Activated naive CD4-positive, alpha-beta T cell treated with Interleukin-2 at 50 U/mL for 16 hours (primary cell): ENCODE results near the gene RLN1.
"Not testable (repeated sequence)": the region's sequence is repeated elsewhere in the genome, so short reads cannot be mapped to it uniquely, and the experiment has no call there.

Experiments used
- DNase-seq: peaks from one replicate; pipeline ENCODE4 v3.0.0-alpha.2; 2020

Gene RLN1

DNA sequence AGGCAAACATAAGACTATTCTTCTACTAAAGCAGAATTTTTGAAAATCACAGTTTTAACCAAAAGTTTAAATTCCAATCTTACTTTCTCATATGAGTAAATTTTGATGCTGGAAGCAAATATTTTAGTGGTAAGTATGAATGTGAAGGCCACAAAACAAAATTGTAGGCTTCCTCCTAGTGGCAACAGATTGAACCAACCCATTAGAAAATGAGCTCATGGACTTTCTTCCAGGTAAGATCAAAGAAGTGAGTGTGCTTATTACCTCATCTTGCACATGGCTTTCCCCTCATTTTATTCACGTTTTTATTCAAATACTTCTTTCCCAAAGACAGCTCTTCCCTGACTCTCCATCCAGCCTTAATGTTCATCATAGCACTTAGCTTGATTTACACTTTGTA, 18.6 kb downstream of the RLN1 start:
- DNase-seq, result no peak

DNA sequence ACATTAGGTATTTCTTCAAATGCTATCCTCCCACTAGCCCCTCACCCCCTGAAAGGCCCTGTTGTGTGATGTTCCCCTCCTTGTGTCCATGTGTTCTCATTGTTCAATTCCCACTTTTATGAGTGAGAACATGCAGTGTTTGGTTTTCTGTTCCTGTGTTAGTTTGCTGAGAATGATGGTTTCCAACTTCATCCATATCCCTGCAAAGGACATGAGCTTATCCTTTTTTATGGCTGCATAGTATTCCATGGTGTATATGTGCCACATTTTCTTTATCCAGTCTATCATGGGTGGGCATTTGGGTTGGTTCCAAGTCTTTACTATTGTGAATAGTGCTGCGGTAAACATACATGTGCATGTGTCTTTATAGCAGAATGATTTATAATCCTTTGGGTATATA, 23.3 kb downstream of the RLN1 start:
- DNase-seq, result not testable (repeated sequence)

DNA sequence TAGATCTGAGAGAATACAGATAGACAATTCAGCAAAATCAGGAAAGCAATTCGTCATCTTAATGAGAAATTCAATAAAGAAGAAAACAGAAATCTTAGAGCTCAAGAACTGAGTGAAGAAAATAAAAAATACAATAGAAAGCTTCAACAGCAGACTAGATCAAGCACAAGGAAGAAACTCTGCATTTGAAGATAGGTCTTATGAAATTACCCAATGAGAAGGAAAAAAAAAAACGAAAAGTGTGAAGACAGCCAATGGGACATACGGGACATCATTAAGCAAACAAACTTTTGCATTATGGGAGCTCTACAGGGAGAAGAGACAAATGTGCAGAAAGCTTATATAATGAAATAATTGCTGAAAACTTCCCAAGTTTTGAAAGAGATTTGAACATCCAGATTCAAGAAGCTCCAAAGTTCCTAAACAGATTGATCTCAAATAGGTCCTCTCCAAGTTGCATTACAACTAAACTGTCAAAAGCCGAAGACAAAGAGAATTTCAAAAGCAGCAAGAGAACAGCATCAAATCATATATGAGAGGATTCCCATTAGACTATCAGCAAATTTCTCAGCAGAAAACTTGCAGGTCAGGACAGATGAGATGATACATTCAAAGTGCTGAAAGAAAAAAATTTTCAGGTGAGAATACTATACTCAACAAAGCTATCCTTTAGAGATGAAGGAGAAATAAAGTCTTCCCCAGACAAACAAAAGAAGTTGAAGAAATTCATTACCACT, 24.3 kb downstream of the RLN1 start:
- DNase-seq, result no peak

DNA sequence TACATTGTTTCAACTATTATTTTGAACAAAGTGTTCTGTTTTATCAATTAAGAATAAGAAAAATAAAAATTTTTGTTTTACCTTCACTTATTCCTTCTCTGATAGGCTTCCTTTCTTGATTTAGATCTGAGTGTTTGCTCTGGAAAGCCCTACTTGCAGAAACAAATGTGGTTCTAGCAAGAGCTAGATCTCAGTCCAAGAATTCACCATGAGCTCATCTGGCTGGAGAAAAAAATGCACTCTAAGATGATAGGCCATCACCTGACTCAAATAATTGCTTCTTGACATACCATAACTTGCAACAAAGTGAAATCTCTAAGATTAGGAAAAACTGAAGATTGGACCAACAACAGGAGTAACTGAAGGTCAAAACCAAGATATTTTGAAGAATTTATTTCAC, 28.8 kb downstream of the RLN1 start:
- no peak for DNase-seq

DNA sequence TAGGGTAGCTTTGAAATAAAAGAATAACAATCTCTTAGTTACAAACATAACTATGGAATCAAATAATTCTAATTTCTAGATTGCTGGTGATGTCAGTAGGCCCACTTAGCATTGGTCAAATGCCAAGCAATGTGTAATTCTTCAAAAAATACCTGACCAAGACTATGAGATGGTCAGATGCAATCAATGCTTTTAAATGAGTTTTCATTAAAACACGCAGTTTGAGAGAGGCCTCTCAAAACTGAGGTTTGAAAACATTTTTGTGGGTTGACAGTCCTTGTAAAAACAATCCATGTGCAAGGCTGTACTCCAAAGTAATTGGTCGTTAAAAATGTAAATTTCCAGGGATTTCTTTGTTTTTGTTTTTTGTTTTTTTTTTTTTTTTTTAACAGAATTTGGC, 33.9 kb downstream of the RLN1 start:
- no peak for DNase-seq

DNA sequence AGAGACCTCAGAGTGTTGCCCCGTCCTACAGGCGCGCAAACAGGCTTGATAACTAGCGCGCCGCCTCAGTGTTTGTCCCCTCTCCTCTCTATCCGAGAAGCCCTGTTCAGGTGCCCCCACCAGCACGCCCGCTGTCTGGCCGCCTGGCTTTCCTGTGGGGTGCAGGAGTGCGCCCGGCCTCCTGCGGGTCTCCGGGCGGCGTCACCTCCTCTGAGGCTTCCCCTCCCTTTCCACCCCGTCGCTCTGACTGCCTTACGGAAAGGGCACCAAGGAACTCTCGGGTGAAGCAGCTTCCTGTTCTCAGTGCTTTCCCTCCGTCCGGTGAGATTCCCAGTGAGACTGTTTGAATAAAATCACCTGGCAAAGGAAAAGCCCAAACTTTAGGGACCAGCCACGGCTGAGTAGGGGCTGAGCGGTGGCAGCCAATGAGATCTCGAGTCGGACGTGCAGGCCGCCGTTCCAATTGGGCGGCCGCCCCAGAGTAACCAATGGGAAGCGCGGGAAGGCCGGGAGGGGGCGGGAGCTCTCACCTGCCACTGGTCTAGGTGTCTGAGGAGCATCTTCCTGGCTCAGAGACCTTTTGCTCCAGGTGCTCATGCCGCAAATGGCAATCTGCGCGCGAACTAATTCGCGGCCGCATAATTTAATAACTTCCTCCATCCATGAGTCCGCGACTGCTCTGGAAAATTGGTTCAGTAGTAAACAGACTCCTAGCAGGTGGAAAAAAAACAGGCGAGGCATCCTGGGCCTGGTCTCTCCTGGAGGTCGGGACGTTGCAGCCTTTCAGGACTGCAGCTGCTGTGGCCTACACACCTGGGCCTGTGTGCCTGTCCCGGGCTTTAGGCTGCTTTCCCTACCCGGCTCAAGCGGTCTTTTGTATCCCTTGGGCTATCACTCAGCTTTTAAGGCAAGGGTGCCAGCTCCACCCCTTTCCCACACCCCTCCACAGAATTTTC, 35.6 kb downstream of the RLN1 start, which contains the start of gene RLN2:
TSS of gene RLN2 (minus strand) at position 877 of the 956 bp plus-strand sequence. CDS start at position 741, 136 bp downstream.
- DNase-seq, result peak; percentile 3

DNA sequence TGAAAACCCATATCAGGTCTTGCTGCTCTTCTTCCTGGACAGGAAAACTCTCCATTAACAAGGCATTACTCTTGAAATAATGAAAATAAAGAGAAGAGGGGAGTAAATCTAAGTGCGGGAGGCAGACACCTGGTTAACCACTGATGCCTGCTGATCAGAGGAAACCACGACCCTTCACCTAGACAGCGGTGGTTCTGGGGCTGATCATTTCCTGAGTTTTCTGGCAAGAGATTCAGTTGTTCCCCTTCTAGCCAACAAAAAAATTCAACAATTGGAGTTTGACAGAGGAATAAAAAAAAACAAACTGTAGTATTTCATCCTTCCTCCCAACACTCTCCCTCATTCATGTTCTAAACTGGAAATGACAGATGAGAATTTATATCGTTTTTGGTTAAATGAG, 38.1 kb downstream of the RLN1 start:
- no peak for DNase-seq

DNA sequence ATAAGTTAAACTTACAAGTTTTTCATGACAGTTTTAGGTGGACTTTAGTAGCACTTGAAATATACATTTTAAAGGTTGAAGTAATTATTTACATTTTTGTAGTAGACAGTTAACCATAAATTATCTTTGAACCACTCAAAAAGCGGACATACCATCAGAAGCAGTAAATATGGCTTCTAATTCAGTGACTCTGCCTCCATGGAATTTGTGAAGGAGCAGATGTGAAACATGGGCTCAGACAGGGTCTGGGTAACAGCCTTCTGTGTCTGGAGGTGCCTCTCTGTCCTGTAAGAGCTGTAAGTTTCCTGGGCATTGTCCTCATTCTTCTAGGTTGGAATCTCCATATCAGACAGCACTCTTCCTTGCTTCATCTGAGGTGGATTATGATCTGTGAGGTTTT, 47.5 kb downstream of the RLN1 start:
- no peak for DNase-seq

DNA sequence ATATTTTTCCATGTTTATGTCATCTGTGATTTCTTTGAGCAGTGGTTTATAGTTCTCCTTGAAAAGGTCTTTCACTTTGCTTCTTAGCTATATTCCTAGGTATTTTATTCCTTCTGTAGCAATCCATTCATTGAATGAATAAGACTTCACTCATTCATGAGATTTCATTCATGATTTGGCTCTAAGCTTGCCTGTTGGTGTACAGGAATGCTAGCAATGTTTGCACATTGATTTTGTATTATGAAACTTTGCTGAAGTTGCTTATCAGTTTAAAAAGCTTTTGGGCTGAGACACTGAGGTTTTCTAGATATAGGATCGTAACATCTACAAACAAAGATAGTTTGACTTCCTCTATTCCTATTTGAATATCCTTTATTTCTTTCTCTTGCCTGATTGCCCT, 51.1 kb downstream of the RLN1 start:
- DNase-seq, result no peak

DNA sequence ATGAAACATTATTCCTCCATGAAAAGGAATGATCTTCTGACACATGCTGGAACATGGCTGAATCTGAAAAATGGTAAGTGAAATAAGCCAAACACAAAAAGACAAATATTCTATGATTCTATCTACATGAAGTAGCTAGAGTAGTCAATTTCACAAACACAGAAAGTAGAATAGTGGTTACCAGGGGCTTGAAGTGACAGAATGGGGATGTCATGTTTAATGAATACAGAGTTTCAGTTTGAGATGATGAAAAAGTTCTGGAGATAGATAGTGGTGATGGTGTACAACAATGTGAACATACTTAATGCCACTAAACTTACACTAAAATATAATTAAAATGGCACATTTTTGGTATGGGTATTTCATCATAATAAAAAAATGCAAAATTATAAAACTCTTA, 53.4 kb downstream of the RLN1 start:
- no peak for DNase-seq
